Hematopoietic multipotent progenitor cell treated with erythropoietin and hydrocortisone succinate and interleukin-3 and kit ligand, for 8 days (in vitro differentiated cells): ENCODE data around the gene PPP1R2C.

Experiments
- DNase-seq: peaks from one replicate; pipeline ENCODE4 v3.0.0-alpha.2; 2015

PPP1R2C gene

GRCh38 chrX:42748067-42748850, 29.7 kb downstream of the PPP1R2C start:
- DNase-seq, result no peak

- no peak for DNase-seq
Observed at GRCh38 chrX:42746606-42747005, 31.4 kb downstream of the PPP1R2C start.

- no peak for DNase-seq
Observed at GRCh38 chrX:42740456-42740855, 37.5 kb downstream of the PPP1R2C start.

- DNase-seq, result no peak
Observed at GRCh38 chrX:42739741-42740140, 38.2 kb downstream of the PPP1R2C start.

GRCh38 chrX:42739258-42739657, 38.7 kb downstream of the PPP1R2C start:
- no peak for DNase-seq

- DNase-seq, result no peak
Observed at GRCh38 chrX:42738552-42738951, 39.4 kb downstream of the PPP1R2C start.

GRCh38 chrX:42735250-42735649, 42.7 kb downstream of the PPP1R2C start:
- DNase-seq, result no peak

GRCh38 chrX:42732506-42732905, 45.5 kb downstream of the PPP1R2C start:
- DNase-seq, result no peak
